HCT116 (cell line): ENCODE results near the gene CDHR1. TPM values are rescaled to one million over a fixed set of nuclear protein-coding genes. Genes with fewer than 3 reads are reported as not detected.

ENCODE experiments used
- ATAC-seq: fragments of 200-7000 bp; cut with Tn5 transposase; 2 replicates; pipeline ENCODE4 v1.9.1; 2020; ENCODE audit warnings: mild to moderate bottlenecking, moderate library complexity
- BruUV-seq: library from RNA; stranded (reverse); fragments of 400-500 nt; replicated peaks from 2 replicates; lab custom pipeline; 2021; lab: Mats Ljungman, UMichigan
- CTCF ChIA-PET: fragments of 300-600 bp; sonication (Branson Sonifier 250); formaldehyde crosslinking; loops from one replicate; lab custom pipeline; 2021; ENCODE audit warnings: antibody characterized with exemption; lab: Charles Lee
- POLR2A ChIA-PET: fragments of 300-600, 350-600 bp; sonication (Branson Sonifier 250); formaldehyde crosslinking; loops from one replicate; lab custom pipeline; 2021; ENCODE audit warnings: antibody characterized with exemption; lab: Charles Lee
- RAD21 ChIA-PET, 2 experiments: fragments of 300-600 bp; sonication (Branson Sonifier 250); formaldehyde crosslinking; loops; one replicate each; lab custom pipeline; 2023; ENCODE audit warnings: low total read pairs in 2 of 2; ENCODE audit not compliant: uncharacterized antibody in 2 of 2, unreplicated experiment in 2 of 2, low non-redundant PET in 1 of 2; lab: Charles Lee
- DNase-seq: peaks from one replicate; pipeline ENCODE4 v3.0.0-alpha.2; 2010; ENCODE audit warnings: low read depth, low spot score
- H2AFZ ChIP-seq: fragments of 200-600 bp; shearing (Covaris generic), sonication (generic); 2 replicates; pipeline ENCODE4 v1.6.1; 2017; ENCODE audit warnings: low read depth, mixed run types, mixed read lengths, antibody characterized with exemption, low read length; ENCODE audit not compliant: poor library complexity, severe bottlenecking
- H3K27ac ChIP-seq: 2 replicates; pipeline ENCODE4 v1.5.1; 2012; ENCODE audit warnings: low read depth, low read length
- H3K27me3 ChIP-seq: fragments of 200-600 bp; sonication (generic); 2 replicates; pipeline ENCODE4 v1.6.1; 2016; ENCODE audit warnings: mixed run types, low read length, mixed read lengths; ENCODE audit not compliant: insufficient read depth
- H3K36me3 ChIP-seq, 2 experiments: fragments of 200-500 bp in 1 of 2; fragments of 200-600 bp in 1 of 2; sonication (Bioruptor generic) in 1 of 2; sonication (generic) in 1 of 2; 2 replicates each; pipeline versions ENCODE4 v1.5.1 to v1.6.1; 2014 to 2016; ENCODE audit warnings: low read length in 2 of 2, inconsistent platforms in 1 of 2, mixed read lengths in 1 of 2, mixed run types in 1 of 2; ENCODE audit not compliant: insufficient read depth in 2 of 2, control insufficient read depth in 1 of 2
- H3K4me1 ChIP-seq, 2 experiments: fragments of 200-600 bp in 1 of 2; sonication (generic) in 1 of 2; 2 replicates each; pipeline versions ENCODE4 v1.5.1 to v1.6.1; 2012 to 2017; ENCODE audit warnings: low read length in 2 of 2, inconsistent platforms in 1 of 2, mild to moderate bottlenecking in 1 of 2, mixed read lengths in 1 of 2, mixed run types in 1 of 2, moderate library complexity in 1 of 2; ENCODE audit not compliant: insufficient read depth in 2 of 2, control insufficient read depth in 1 of 2
- H3K4me2 ChIP-seq: fragments of 200-600 bp; sonication (generic); 2 replicates; pipeline ENCODE4 v1.6.1; 2017; ENCODE audit warnings: mixed run types, low read length, mixed read lengths
- H3K4me3 ChIP-seq, 2 experiments: fragments of 200-600 bp in 1 of 2; sonication (generic) in 1 of 2; replicated peaks in 1 of 2; 2 replicates each; pipeline ENCODE4 v1.5.1; 2011 to 2016; ENCODE audit warnings: low read length in 2 of 2, control low read depth in 1 of 2, low read depth in 1 of 2, mild to moderate bottlenecking in 1 of 2, mixed read lengths in 1 of 2, mixed run types in 1 of 2
- H3K79me2 ChIP-seq: fragments of 200-600 bp; sonication (generic); 2 replicates; pipeline ENCODE4 v1.6.1; 2017; ENCODE audit warnings: mild to moderate bottlenecking, mixed run types, low read length, moderate library complexity, mixed read lengths; ENCODE audit not compliant: insufficient read depth
- H3K9ac ChIP-seq: fragments of 200-600 bp; sonication (generic); 2 replicates; pipeline ENCODE4 v1.6.1; 2016; ENCODE audit warnings: low read length, mixed read lengths
- H3K9me2 ChIP-seq: fragments of 200-600 bp; sonication (generic), shearing (Covaris generic); 2 replicates; pipeline ENCODE4 v1.6.1; 2017; ENCODE audit warnings: mixed run types, mild to moderate bottlenecking, moderate library complexity; ENCODE audit not compliant: insufficient read depth
- H3K9me3 ChIP-seq, 2 experiments: fragments of 200-500 bp in 1 of 2; fragments of 200-600 bp in 1 of 2; sonication (Bioruptor generic) in 1 of 2; sonication (generic) in 1 of 2; 2 replicates each; pipeline ENCODE4 v1.6.1; 2014 to 2017; ENCODE audit warnings: low read length in 2 of 2, mixed read lengths in 2 of 2, inconsistent platforms in 1 of 2, low read depth in 1 of 2, mild to moderate bottlenecking in 1 of 2, mixed run types in 1 of 2, moderate library complexity in 1 of 2; ENCODE audit not compliant: control insufficient read depth in 1 of 2, insufficient read depth in 1 of 2
- H4K20me1 ChIP-seq: fragments of 200-600 bp; sonication (generic), shearing (Covaris generic); 2 replicates; pipeline ENCODE4 v1.6.1; 2017; ENCODE audit warnings: mixed run types, mild to moderate bottlenecking, moderate library complexity; ENCODE audit not compliant: insufficient read depth
- ATF3 ChIP-seq: IDR thresholded peaks from 2 replicates; pipeline ENCODE4 v1.6.1; 2012
- EGR1 ChIP-seq: IDR thresholded peaks from 2 replicates; pipeline ENCODE4 v1.6.1; 2012; ENCODE audit warnings: low read depth
- ELF1 ChIP-seq: IDR thresholded peaks from 2 replicates; pipeline ENCODE4 v1.6.1; 2012; ENCODE audit warnings: low read depth, borderline replicate concordance
- EZH2 ChIP-seq: fragments of 200-600 bp; sonication (generic); IDR thresholded peaks from 2 replicates; pipeline ENCODE4 v1.6.1; 2017; ENCODE audit warnings: antibody characterized with exemption, mixed run types
- FOSL1 ChIP-seq: IDR thresholded peaks from 2 replicates; pipeline ENCODE4 v1.6.1; 2012; ENCODE audit warnings: low read depth
- JUND ChIP-seq: IDR thresholded peaks from 2 replicates; pipeline ENCODE4 v1.6.1; 2012
- MAX ChIP-seq: IDR thresholded peaks from 2 replicates; pipeline ENCODE4 v1.6.1; 2012
- POLR2A ChIP-seq: IDR thresholded peaks from 2 replicates; pipeline ENCODE4 v1.7.0; 2011; ENCODE audit warnings: borderline replicate concordance; ENCODE audit not compliant: insufficient read depth, insufficient read length; ENCODE audit errors: extremely low read depth
- POLR2AphosphoS5 ChIP-seq: IDR thresholded peaks from 2 replicates; pipeline ENCODE4 v1.6.1; 2011; ENCODE audit warnings: mild to moderate bottlenecking, low read depth, low read length, moderate library complexity
- SIN3A ChIP-seq: IDR thresholded peaks from 2 replicates; pipeline ENCODE4 v1.6.1; 2012; ENCODE audit warnings: low read depth
- SP1 ChIP-seq: IDR thresholded peaks from 2 replicates; pipeline ENCODE4 v1.6.1; 2012; ENCODE audit warnings: low read depth
- TCF7L2 ChIP-seq: IDR thresholded peaks from 2 replicates; pipeline ENCODE4 v1.7.0; 2011; ENCODE audit warnings: borderline replicate concordance, inconsistent platforms; ENCODE audit not compliant: insufficient read depth, insufficient read length; ENCODE audit errors: extremely low read depth
- YY1 ChIP-seq: IDR thresholded peaks from 2 replicates; pipeline ENCODE4 v1.6.1; 2011; ENCODE audit warnings: low read length, low read depth, moderate library complexity, mild to moderate bottlenecking; ENCODE audit not compliant: insufficient replicate concordance; ENCODE audit errors: extremely low read depth
- ZFX ChIP-seq: fragments of 450-650 bp; IDR thresholded peaks from 2 replicates; pipeline ENCODE4 v1.6.1; 2017
- ZNF274 ChIP-seq: fragments of 200-500 bp; sonication (Bioruptor generic); IDR thresholded peaks from 2 replicates; pipeline ENCODE4 v1.6.1; 2014; ENCODE audit warnings: mild to moderate bottlenecking, low read depth, low read length, inconsistent platforms
- intact Hi-C: fragments of 100-400 bp; cut with micrococcal nuclease; formaldehyde crosslinking; loops from 2 replicates; pipeline ENCODE4 v1.10.0; 2022
- total RNA-seq: library from RNA; stranded (reverse); gene quantifications from one replicate; pipeline ENCODE4 v1.2.1, GENCODE V29; 2021; ENCODE audit not compliant: unreplicated experiment
- TF ChIP-seq, protein P1 (sequence below), 3 experiments: fragments of 200-600 bp in 1 of 3; sonication (generic) in 1 of 3; IDR thresholded peaks in 2 of 3; conservative IDR thresholded peaks in 1 of 3; 2 replicates each; pipeline ENCODE4 v1.5.1; 2012 to 2017; ENCODE audit warnings: low read depth in 2 of 3, low read length in 2 of 3, antibody characterized with exemption in 1 of 3, borderline replicate concordance in 1 of 3, control low read depth in 1 of 3, mild to moderate bottlenecking in 1 of 3, mixed read lengths in 1 of 3, mixed run types in 1 of 3, moderate library complexity in 1 of 3; ENCODE audit not compliant: insufficient read depth in 1 of 3
- TF ChIP-seq, protein P2 (sequence below): IDR thresholded peaks from 2 replicates; pipeline ENCODE4 v1.6.1; 2012; ENCODE audit warnings: low read depth
- TF ChIP-seq, protein P3 (sequence below): IDR thresholded peaks from 2 replicates; pipeline ENCODE4 v1.6.1; 2011; ENCODE audit warnings: mild to moderate bottlenecking, low read length, moderate library complexity; ENCODE audit not compliant: insufficient replicate concordance; ENCODE audit errors: extremely low read depth

Gene CDHR1
- total RNA-seq, 1 experiment from 2014 or later: not detected

DNA sequence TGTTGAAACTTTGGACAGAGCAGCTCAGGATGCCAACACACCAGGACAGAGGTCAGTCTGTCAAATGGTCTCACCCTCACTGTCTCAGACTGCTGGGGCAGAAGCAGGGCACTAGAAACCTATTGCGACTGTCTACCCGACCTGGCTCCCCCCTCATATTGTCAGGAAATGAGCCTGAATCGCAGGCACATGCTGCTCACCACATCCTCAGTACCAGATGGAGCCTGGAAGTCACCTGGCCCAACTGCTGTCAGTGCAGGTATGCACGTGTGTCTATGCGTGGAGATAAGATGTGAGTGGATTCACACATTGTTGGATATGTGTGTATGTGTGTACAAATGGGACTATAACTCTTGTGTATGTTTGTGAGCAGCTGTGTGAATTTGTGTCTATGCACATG, 3.2 kb upstream of the CDHR1 start (continued):
- TF ChIP-seq, protein P1, sequence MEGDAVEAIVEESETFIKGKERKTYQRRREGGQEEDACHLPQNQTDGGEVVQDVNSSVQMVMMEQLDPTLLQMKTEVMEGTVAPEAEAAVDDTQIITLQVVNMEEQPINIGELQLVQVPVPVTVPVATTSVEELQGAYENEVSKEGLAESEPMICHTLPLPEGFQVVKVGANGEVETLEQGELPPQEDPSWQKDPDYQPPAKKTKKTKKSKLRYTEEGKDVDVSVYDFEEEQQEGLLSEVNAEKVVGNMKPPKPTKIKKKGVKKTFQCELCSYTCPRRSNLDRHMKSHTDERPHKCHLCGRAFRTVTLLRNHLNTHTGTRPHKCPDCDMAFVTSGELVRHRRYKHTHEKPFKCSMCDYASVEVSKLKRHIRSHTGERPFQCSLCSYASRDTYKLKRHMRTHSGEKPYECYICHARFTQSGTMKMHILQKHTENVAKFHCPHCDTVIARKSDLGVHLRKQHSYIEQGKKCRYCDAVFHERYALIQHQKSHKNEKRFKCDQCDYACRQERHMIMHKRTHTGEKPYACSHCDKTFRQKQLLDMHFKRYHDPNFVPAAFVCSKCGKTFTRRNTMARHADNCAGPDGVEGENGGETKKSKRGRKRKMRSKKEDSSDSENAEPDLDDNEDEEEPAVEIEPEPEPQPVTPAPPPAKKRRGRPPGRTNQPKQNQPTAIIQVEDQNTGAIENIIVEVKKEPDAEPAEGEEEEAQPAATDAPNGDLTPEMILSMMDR (IDR thresholded peaks at IDR 0.05 in 2 of 3, conservative IDR thresholded peaks at IDR 0.05 in 1 of 3; ENCODE audit: borderline replicate concordance in 1 of 3, insufficient read depth in 1 of 3, low read depth in 2 of 3, low read length in 2 of 3): no peak
- no peak for TF ChIP-seq ELF1
- TF ChIP-seq, protein P2, sequence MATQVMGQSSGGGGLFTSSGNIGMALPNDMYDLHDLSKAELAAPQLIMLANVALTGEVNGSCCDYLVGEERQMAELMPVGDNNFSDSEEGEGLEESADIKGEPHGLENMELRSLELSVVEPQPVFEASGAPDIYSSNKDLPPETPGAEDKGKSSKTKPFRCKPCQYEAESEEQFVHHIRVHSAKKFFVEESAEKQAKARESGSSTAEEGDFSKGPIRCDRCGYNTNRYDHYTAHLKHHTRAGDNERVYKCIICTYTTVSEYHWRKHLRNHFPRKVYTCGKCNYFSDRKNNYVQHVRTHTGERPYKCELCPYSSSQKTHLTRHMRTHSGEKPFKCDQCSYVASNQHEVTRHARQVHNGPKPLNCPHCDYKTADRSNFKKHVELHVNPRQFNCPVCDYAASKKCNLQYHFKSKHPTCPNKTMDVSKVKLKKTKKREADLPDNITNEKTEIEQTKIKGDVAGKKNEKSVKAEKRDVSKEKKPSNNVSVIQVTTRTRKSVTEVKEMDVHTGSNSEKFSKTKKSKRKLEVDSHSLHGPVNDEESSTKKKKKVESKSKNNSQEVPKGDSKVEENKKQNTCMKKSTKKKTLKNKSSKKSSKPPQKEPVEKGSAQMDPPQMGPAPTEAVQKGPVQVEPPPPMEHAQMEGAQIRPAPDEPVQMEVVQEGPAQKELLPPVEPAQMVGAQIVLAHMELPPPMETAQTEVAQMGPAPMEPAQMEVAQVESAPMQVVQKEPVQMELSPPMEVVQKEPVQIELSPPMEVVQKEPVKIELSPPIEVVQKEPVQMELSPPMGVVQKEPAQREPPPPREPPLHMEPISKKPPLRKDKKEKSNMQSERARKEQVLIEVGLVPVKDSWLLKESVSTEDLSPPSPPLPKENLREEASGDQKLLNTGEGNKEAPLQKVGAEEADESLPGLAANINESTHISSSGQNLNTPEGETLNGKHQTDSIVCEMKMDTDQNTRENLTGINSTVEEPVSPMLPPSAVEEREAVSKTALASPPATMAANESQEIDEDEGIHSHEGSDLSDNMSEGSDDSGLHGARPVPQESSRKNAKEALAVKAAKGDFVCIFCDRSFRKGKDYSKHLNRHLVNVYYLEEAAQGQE: no peak
- no peak for TF ChIP-seq EZH2
- no peak for TF ChIP-seq TCF7L2
- TF ChIP-seq POLR2AphosphoS5: no peak
- no peak for TF ChIP-seq POLR2A

- H4K20me1 ChIP-seq: no peaks in the 10 kb centered on the region
- H3K27ac ChIP-seq: no peak overlapping the region
- CTCF ChIA-PET: no interaction called here
- RAD21 ChIA-PET: no interaction called here
- DNase-seq (no peak), ATAC-seq (no peak)
- no peak overlapping the region for H3K4me3 ChIP-seq
- H3K4me1 ChIP-seq: no peaks in the 10 kb centered on the region
- POLR2A ChIA-PET: no interaction called here
- no peak overlapping the region for H3K4me2 ChIP-seq
- no peak overlapping the region for H2AFZ ChIP-seq
- H3K79me2 ChIP-seq: no peaks in the 10 kb centered on the region
- peaks cover 19% of the 10 kb centered on the region for H3K27me3 ChIP-seq
- intact Hi-C loops: no loop called here
- H3K9me3 ChIP-seq: no peaks in the 10 kb centered on the region
- no peak overlapping the region for H3K9ac ChIP-seq
- no peaks in the 10 kb centered on the region for H3K36me3 ChIP-seq
- no peaks in the 10 kb centered on the region for H3K9me2 ChIP-seq
- no TSS peak for BruUV-seq
- TF ChIP-seq POLR2AphosphoS5: no peak
- TF ChIP-seq MAX: no peak
- TF ChIP-seq ZNF274: no peak
- TF ChIP-seq JUND: no peak
- no peak for TF ChIP-seq ATF3
- no peak for TF ChIP-seq ELF1
- TF ChIP-seq, protein P3, sequence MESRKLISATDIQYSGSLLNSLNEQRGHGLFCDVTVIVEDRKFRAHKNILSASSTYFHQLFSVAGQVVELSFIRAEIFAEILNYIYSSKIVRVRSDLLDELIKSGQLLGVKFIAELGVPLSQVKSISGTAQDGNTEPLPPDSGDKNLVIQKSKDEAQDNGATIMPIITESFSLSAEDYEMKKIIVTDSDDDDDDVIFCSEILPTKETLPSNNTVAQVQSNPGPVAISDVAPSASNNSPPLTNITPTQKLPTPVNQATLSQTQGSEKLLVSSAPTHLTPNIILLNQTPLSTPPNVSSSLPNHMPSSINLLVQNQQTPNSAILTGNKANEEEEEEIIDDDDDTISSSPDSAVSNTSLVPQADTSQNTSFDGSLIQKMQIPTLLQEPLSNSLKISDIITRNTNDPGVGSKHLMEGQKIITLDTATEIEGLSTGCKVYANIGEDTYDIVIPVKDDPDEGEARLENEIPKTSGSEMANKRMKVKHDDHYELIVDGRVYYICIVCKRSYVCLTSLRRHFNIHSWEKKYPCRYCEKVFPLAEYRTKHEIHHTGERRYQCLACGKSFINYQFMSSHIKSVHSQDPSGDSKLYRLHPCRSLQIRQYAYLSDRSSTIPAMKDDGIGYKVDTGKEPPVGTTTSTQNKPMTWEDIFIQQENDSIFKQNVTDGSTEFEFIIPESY: no peak
- TF ChIP-seq ZFX: no peak
- no peak for TF ChIP-seq SP1
- TF ChIP-seq YY1: no peak
- TF ChIP-seq FOSL1: no peak
- no peak for TF ChIP-seq SIN3A
- TF ChIP-seq EGR1: no peak
- no peak for TF ChIP-seq EZH2
Measured at GRCh38 chr10:84193327-84193726, 1.0 kb upstream of the CDHR1 start.
